Activated naive CD4-positive, alpha-beta T cell treated with anti-CD3 and anti-CD28 coated beads for 36 hours (primary cell): Measurements from ENCODE around the gene R3HDM2. TPM values are rescaled to one million over a fixed set of nuclear protein-coding genes. Genes with fewer than 3 reads are reported as not detected.
"Not testable (repeated sequence)": the region's sequence is repeated elsewhere in the genome, so short reads cannot be mapped to it uniquely, and the experiment has no call there.

Source experiments
- CTCF ChIA-PET: fragments of 350-600 bp; sonication (Branson Sonifier 250); formaldehyde crosslinking; loops from one replicate; lab custom pipeline; 2021; ENCODE audit warnings: antibody characterized with exemption; lab: Charles Lee
- DNase-seq: peaks from one replicate; pipeline ENCODE4 v3.0.0-alpha.2; 2020
- H3K27ac Mint-ChIP-seq: one replicate; pipeline ENCODE4 v1.8.0; 2021; ENCODE audit warnings: mild to moderate bottlenecking, mixed read lengths
- H3K27me3 Mint-ChIP-seq: one replicate; pipeline ENCODE4 v1.8.0; 2021; ENCODE audit warnings: low read depth, mixed read lengths
- H3K36me3 Mint-ChIP-seq: one replicate; pipeline ENCODE4 v1.8.0; 2021; ENCODE audit warnings: low read depth, mixed read lengths
- H3K4me1 Mint-ChIP-seq: one replicate; pipeline ENCODE4 v1.8.0; 2021; ENCODE audit warnings: low read depth, mixed read lengths
- H3K4me3 Mint-ChIP-seq: one replicate; pipeline ENCODE4 v1.8.0; 2021; ENCODE audit warnings: mild to moderate bottlenecking, moderate library complexity, mixed read lengths
- H3K9me3 Mint-ChIP-seq: one replicate; pipeline ENCODE4 v1.8.0; 2021; ENCODE audit warnings: mixed read lengths
- intact Hi-C: fragments of 100-400 bp; cut with micrococcal nuclease; formaldehyde crosslinking; loops from one replicate; pipeline ENCODE4 v1.15.1; 2023
- total RNA-seq, 2 experiments: library from RNA; stranded (reverse); gene quantifications; one replicate each; pipeline ENCODE4 v1.2.3, GENCODE V29; 2021

The R3HDM2 gene
- total RNA-seq, 2 experiments from 2014 or later = 42.2 to 44.8 TPM

DNA sequence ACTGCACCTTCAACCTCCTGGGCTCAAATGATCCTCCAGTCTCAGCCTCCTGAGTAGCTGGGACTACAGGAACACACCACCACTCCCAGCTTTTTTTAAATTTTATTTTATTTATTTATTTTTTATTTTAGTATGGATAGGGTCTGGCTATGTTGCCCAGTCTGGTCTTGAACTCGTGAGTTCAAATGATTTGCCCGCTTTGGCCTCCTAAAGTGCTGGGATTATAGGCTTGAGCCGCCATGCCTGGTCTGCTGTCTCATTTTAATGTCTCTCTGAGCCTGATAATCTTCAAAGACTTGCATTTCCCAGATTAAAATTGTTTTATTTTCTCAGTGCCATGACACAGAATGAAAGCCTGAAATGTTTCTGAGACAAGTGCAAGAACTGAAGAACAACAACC, 2.5 kb upstream of the R3HDM2 start:
- Mint-ChIP-seq H3K9me3 (no peaks in the 10 kb centered on the region), H3K4me3 (no peak overlapping the region), H3K27ac (no peak overlapping the region), H3K36me3 (peaks cover 5% of the 10 kb centered on the region), H3K27me3 (no peaks in the 10 kb centered on the region), H3K4me1 (peaks cover 25% of the 10 kb centered on the region)
- DNase-seq = no peak
- intact Hi-C loops = loop anchor here (5.0 kb wide), 1 partner anchor 91 kb away; no protein-coding TSS in a partner anchor
- CTCF ChIA-PET = interaction anchor here (0.7 to 4.4 kb wide), 2 partner anchors 8 to 21 kb away, joined by 3 to 49 read pairs; partner anchors contain the start of gene INHBE

DNA sequence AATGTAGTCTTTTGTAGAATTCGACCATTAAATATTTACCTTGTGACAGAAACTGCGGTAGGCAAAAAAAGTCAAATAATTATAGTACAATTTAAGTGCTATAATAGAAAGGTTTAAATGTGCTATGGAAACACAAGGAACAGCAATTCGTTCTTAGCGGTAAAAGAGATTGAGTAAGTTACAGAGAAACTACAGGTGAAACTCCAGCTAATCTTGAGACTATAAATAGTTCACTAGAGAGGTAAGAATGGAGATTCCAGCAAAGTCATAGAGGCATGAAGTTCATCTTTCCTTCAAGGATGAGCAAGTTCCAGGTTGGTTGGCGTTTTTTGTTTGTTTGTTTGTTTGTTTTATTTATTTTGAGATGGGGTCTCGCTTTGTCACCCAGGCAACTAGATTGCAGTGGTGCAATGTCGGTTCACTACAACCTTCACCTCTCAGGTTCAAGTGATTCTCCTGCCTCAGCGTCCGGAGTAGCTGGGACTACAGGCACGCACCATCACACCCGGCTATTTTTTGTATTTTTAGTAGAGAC, 878 bp upstream of the R3HDM2 start:
- H3K27ac Mint-ChIP-seq = peak overlapping the region; percentile 97
- no peaks in the 10 kb centered on the region for H3K9me3 Mint-ChIP-seq

DNA sequence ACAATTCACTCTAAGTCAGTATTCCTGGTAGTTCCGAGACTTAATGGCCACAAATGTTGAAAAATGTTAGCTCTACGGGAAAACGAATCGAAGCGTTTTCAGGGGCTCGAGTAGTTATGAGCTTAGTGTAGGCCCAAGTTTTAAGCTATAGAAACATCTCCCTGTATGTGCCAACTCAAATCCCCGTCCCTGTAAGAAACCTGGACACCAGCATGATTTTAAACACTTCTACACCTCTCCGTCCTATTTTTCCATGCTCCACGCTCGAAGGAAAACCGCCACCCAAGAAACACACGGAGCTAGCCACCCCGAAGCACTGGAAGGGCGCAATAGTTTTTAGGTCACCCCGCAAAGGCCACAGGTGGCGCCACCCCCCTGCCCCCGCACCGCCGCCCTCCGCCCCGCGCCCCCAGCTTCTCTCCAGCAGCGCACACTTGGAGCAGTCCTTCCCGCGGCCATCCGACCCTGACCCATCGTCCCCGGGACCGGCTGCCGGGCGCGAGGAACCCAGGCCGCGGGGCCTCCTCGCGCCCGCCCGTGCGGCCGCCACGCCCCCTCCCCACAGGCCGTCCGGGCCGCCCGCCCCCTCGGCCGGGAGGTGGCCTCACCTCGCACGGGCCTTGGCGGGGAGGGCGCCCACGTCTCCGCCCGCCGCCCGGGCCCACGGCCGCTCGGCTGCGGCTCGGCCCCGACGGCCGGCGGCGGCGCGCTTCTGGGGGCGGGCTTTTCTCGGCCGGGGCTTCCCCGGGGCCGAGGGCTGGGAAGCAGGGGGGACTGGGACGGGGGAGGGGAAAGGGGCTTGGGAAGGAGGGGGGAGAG, 522 bp downstream of the R3HDM2 start:
- H3K27ac Mint-ChIP-seq = peak overlapping the region; percentile 98
- H3K36me3 Mint-ChIP-seq = peaks cover 10% of the 10 kb centered on the region
- peaks cover 38% of the 10 kb centered on the region for H3K4me1 Mint-ChIP-seq
- intact Hi-C loops = loop anchor here (1.0 to 5.0 kb wide), 3 partner anchors 25 to 706 kb away; partner anchors contain the start of gene NACA
- H3K27me3 Mint-ChIP-seq = no peaks in the 10 kb centered on the region
- H3K4me3 Mint-ChIP-seq = peak overlapping the region; percentile 94
- CTCF ChIA-PET = interaction anchor here (0.6 to 1.3 kb wide), 7 partner anchors 9 to 169 kb away, joined by 3 to 15 read pairs (median 4); no protein-coding TSS in a partner anchor
- no peaks in the 10 kb centered on the region for H3K9me3 Mint-ChIP-seq
- DNase-seq = peak; percentile 55

More for the DNA sequence above, 878 bp upstream of the R3HDM2 start:
- Mint-ChIP-seq H3K4me1 (peaks cover 35% of the 10 kb centered on the region), H3K36me3 (peaks cover 7% of the 10 kb centered on the region), H3K4me3 (peak overlapping the region; percentile 88), H3K27me3 (no peaks in the 10 kb centered on the region)
- DNase-seq = no peak
- intact Hi-C loops = loop anchor here (1.0 to 5.0 kb wide), 6 partner anchors 28 to 707 kb away; partner anchors contain the start of genes DDIT3, GLI1 and NACA
- CTCF ChIA-PET = interaction anchor here (1.8 to 4.4 kb wide), 2 partner anchors 22 to 27 kb away, joined by 8 to 49 read pairs; partner anchors contain the start of gene INHBE

DNA sequence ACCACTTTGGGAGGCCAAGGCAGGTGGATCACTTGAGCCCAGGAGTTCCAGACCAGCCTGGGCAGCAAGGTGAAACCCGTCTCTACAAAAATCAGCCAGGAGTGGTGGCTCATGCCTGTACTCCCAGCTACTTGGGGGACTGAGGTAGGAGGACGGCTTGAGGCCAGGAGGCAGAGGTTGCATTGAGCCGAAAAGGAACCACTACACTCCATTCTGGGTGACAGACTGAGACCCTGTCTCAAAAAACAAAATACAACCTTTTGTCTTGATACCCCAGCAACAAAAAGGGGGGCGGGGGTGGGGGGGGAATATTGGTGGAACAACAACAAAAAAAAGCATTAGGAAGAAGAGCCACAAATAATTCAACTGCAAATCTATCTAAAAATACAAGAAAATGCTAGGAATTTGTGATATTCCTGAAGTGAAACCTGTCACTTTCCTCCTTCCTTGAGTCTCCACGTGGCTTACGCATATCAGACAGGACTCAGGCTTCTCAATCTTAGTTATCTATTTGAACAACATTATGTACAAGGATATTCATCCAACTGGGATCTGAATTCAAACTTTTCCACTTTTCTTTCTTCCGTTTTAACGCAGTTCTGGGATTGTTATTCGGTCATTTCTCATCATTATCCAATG, 1.3 kb downstream of the R3HDM2 start:
- Mint-ChIP-seq H3K27ac (peak overlapping the region; percentile 98), H3K4me1 (peaks cover 38% of the 10 kb centered on the region), H3K27me3 (no peaks in the 10 kb centered on the region), H3K36me3 (peaks cover 10% of the 10 kb centered on the region), H3K9me3 (no peaks in the 10 kb centered on the region), H3K4me3 (peak overlapping the region; percentile 94)
- intact Hi-C loops = loop anchor here (1.0 to 5.0 kb wide), 3 partner anchors 24 to 705 kb away; partner anchors contain the start of gene NACA
- CTCF ChIA-PET = interaction anchor here (0.6 to 1.4 kb wide), 9 partner anchors 8 to 168 kb away, joined by 3 to 15 read pairs (median 4); no protein-coding TSS in a partner anchor
- DNase-seq = no peak

DNA sequence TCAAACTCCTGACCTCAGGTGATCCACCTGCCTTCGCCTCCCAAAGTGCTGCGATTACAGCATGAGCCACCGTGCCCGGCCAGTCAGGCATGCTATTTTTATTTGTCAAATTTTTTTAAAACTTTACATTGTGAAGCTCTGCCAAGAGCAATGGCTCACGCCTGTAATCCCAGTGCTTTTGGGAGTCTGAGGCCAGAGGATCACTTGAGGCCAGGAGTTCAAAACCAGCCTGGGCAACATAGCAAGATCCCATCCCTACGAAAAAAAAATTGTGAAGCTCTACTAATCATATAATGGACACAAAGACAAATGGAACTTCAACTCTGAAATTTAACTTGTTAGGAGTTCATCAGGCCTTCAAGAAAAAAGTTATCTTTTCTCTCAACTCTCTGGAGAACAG, 1.9 kb downstream of the R3HDM2 start:
- peaks cover 40% of the 10 kb centered on the region for H3K4me1 Mint-ChIP-seq

DNA sequence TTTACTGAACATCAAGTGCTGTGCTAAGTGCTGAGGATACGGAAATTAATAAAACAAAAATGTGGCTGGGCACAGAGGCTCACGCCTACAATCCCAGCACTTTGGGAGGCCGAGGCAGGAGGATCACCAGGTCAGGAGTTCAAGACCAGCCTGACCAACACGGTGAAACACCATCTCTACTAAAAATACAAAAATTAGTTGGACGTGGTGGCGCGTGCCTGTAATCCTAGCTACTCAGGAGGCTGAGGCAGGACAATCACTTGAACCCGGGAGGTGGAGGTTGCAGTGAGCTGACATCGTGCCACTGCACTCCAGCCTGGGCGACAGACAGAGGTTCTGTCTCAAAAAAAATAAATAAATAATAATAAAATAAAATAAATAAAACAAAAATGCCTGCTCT, 3.9 kb downstream of the R3HDM2 start:
- H3K27ac Mint-ChIP-seq, intact Hi-C loops, H3K4me3 Mint-ChIP-seq, H3K9me3 Mint-ChIP-seq, H3K27me3 Mint-ChIP-seq, DNase-seq: not testable (repeated sequence)
- CTCF ChIA-PET = interaction anchor here (0.6 to 1.9 kb wide), 2 partner anchors 9 to 26 kb away, joined by 3 to 7 read pairs; no protein-coding TSS in a partner anchor
- Mint-ChIP-seq H3K4me1 (peaks cover 39% of the 10 kb centered on the region), H3K36me3 (peaks cover 16% of the 10 kb centered on the region)

More for the DNA sequence above, 1.9 kb downstream of the R3HDM2 start:
- no peaks in the 10 kb centered on the region for H3K27me3 Mint-ChIP-seq
- DNase-seq = no peak
- CTCF ChIA-PET = interaction anchor here (0.7 to 1.8 kb wide), 5 partner anchors 22 to 167 kb away, joined by 3 to 10 read pairs (median 4); no protein-coding TSS in a partner anchor
- H3K27ac Mint-ChIP-seq = peak overlapping the region; percentile 80
- intact Hi-C loops = no loop called here
- H3K36me3 Mint-ChIP-seq = peaks cover 12% of the 10 kb centered on the region
- peak overlapping the region; percentile 94 for H3K4me3 Mint-ChIP-seq
- H3K9me3 Mint-ChIP-seq = no peaks in the 10 kb centered on the region

DNA sequence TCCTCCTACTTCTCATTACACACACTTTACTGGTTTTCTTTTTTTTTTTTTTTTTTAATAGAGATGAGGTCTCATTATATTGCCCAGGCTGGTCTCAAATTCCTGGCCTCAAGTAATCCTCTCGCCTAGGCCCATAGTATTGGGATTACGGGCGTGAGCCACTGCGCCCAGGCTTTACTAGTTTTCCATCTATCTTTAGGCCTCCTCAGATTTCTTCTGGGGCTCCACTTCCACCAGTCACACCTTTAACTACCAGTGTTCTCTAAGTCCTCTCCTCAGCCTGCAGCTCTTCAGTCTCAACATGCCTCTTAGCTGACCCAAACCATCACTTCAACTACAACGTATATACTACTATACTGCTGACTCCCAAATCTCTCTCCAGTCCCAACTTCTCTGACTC, 10.4 kb downstream of the R3HDM2 start:
- Mint-ChIP-seq H3K36me3 (peaks cover 14% of the 10 kb centered on the region), H3K27ac (no peak overlapping the region), H3K4me3 (no peak overlapping the region), H3K4me1 (peaks cover 27% of the 10 kb centered on the region), H3K9me3 (no peaks in the 10 kb centered on the region), H3K27me3 (no peaks in the 10 kb centered on the region)
- DNase-seq = no peak
- intact Hi-C loops = no loop called here
- CTCF ChIA-PET = interaction anchor here (0.5 to 1.6 kb wide), 6 partner anchors 19 to 252 kb away, joined by 3 to 11 read pairs (median 4); partner anchors contain the start of gene INHBE

DNA sequence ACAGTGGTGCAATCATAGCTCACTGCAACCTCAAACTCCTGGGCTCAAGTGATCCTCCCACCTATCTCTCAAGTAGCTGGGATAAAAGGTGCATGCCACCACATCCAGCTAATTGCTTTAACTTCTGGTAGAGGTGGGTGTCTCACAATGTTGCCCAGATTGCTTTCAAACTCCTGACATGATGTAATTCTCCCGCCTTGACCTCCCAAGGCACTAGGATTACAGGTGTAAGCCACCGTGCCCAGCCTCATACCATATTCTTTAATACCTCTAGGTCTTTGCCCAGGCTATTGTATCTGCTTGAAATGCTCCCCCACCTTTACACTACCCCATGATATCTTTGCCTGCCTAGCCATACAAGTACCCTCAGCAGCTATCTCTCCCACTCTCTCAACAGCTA, 11.3 kb downstream of the R3HDM2 start:
- no peak overlapping the region for H3K4me3 Mint-ChIP-seq
- no peak for DNase-seq
- no peaks in the 10 kb centered on the region for H3K27me3 Mint-ChIP-seq
- intact Hi-C loops = no loop called here
- H3K36me3 Mint-ChIP-seq = peaks cover 14% of the 10 kb centered on the region
- peaks cover 30% of the 10 kb centered on the region for H3K4me1 Mint-ChIP-seq
- no peaks in the 10 kb centered on the region for H3K9me3 Mint-ChIP-seq
- no peak overlapping the region for H3K27ac Mint-ChIP-seq
- CTCF ChIA-PET = interaction anchor here (0.7 to 1.0 kb wide), 2 partner anchors 8 to 34 kb away, joined by 3 to 5 read pairs; no protein-coding TSS in a partner anchor

DNA sequence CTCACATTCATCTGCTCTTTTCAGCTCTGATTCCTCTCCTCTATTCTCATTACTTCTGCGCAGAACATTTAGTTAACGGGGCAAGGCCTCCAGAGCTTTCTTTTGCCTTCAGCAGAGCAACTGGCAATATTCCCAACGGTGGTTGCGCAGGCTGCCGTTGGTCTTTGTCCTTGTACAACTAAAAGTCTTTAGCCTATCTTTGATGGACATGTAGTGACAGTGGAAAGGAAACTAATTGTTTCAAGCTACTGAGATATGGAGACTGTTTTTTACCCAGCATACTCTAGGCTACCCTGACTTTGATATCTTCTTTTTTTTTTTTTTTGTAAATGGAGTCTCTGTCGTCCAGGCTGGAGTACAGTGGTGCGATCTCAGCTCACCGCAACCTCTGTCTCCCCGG, 12.6 kb downstream of the R3HDM2 start:
- Mint-ChIP-seq H3K9me3 (no peaks in the 10 kb centered on the region), H3K27ac (no peak overlapping the region), H3K4me1 (peaks cover 28% of the 10 kb centered on the region), H3K4me3 (no peak overlapping the region), H3K27me3 (no peaks in the 10 kb centered on the region), H3K36me3 (peaks cover 13% of the 10 kb centered on the region)
- DNase-seq = no peak
- intact Hi-C loops = no loop called here
- CTCF ChIA-PET = interaction anchor here (0.7 to 1.6 kb wide), 4 partner anchors 35 to 235 kb away, joined by 3 to 5 read pairs (median 3); no protein-coding TSS in a partner anchor

DNA sequence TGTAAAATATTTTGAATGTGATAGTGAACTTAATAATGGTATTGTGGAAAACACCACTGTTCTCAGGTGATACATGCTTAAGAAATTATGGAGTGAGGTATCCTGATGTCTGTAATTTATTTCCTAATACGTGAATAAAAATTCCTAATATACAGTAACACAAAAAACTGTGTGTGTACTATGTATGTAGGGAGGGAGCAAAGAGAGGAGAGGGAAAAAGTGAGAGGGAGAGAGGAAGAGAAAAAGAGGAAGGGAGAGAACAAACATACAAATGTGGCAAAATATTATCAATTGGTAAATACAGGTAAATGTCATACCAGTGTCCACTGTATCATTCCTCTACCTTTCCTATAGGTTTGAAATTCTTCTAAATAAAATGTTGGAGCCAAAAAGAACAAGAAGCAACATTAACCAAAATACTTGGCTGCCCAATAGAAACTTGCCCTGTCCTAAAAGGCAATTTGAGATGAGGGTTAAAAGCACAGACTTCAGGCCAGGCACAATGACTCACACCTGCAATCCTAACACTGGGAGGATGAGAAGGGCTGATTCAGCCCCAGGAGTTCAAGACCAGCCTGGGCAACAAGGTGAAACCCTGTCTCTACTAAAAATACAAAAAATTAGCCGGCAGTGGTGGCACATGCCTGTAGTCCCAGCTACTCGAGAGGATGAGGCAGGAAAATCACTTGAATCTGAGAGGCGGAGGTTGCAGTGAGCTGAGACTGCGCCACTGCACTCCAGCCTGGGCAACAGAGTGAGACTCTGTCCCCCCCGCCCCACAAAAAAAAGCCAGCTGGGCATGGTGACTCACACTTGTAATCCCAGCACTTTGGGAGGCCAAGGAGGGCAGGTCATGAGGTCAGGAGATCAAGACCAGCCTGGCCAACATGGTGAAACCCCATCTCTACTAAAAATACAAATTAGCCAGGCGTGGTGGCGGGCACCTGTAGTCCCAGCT, 14.5 kb downstream of the R3HDM2 start:
- no peak overlapping the region for H3K27ac Mint-ChIP-seq
- no peak overlapping the region for H3K4me3 Mint-ChIP-seq
- no peaks in the 10 kb centered on the region for H3K27me3 Mint-ChIP-seq
- CTCF ChIA-PET = interaction anchor here (1.0 kb wide), 1 partner anchor 40 kb away, joined by 3 read pairs; no protein-coding TSS in a partner anchor
- no peaks in the 10 kb centered on the region for H3K9me3 Mint-ChIP-seq
- peaks cover 8% of the 10 kb centered on the region for H3K36me3 Mint-ChIP-seq
- intact Hi-C loops = no loop called here
- H3K4me1 Mint-ChIP-seq = peaks cover 37% of the 10 kb centered on the region
- DNase-seq = no peak

DNA sequence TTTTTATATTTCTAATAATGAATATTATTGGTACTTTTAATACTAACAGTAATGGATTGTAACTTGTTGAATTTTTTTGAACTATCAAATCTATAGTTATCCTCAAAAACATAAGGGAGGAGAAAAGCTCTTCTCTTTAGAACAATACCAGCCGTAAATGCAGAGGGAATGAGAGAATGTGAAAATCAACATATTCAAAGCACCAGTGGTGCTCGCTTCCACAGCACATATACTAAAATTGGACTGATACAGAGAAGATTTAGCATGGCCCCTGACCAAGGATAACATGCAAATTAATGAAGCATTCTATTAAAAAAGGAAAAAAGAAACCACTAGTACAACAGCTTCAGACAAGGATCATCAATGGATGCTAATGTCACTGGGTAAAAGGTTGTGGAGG, 15.8 kb downstream of the R3HDM2 start:
- no peaks in the 10 kb centered on the region for H3K27me3 Mint-ChIP-seq
- no peaks in the 10 kb centered on the region for H3K9me3 Mint-ChIP-seq
- no peak for DNase-seq
- H3K4me3 Mint-ChIP-seq = no peak overlapping the region
- CTCF ChIA-PET = interaction anchor here (0.8 kb wide), 1 partner anchor 172 kb away, joined by 3 read pairs; no protein-coding TSS in a partner anchor
- no peak overlapping the region for H3K27ac Mint-ChIP-seq
- intact Hi-C loops = no loop called here
- peaks cover 8% of the 10 kb centered on the region for H3K36me3 Mint-ChIP-seq
- H3K4me1 Mint-ChIP-seq = peaks cover 39% of the 10 kb centered on the region
